Measurements from ENCODE around the gene TMCC1. TPM values are rescaled to one million over a fixed set of nuclear protein-coding genes. Genes with fewer than 3 reads are reported as not detected.

Gene TMCC1
- total RNA-seq, 2 donors from 2014 or later: 10.1 to 13.2 TPM

GRCh38 chr3:129673897-129674797, 219.4 kb downstream of the TMCC1 start:
- no peaks in the 10 kb centered on the region for H3K9me3 ChIP-seq
- TF ChIP-seq, protein P1, sequence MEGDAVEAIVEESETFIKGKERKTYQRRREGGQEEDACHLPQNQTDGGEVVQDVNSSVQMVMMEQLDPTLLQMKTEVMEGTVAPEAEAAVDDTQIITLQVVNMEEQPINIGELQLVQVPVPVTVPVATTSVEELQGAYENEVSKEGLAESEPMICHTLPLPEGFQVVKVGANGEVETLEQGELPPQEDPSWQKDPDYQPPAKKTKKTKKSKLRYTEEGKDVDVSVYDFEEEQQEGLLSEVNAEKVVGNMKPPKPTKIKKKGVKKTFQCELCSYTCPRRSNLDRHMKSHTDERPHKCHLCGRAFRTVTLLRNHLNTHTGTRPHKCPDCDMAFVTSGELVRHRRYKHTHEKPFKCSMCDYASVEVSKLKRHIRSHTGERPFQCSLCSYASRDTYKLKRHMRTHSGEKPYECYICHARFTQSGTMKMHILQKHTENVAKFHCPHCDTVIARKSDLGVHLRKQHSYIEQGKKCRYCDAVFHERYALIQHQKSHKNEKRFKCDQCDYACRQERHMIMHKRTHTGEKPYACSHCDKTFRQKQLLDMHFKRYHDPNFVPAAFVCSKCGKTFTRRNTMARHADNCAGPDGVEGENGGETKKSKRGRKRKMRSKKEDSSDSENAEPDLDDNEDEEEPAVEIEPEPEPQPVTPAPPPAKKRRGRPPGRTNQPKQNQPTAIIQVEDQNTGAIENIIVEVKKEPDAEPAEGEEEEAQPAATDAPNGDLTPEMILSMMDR (IDR thresholded peaks at IDR 0.05): no peak
- no peak for TF ChIP-seq POLR2A (IDR thresholded peaks at IDR 0.05)
- ATAC-seq: no peak
- H3K36me3 ChIP-seq (replicated peaks in 1 of 2; ENCODE audit: insufficient read depth in 1 of 2, low read depth in 2 of 2): peaks cover 0 to 8% of the 10 kb centered on the region in 2 donors
- no peak for DNase-seq
- H3K4me1 ChIP-seq: peaks cover 16% of the 10 kb centered on the region
- H3K27me3 ChIP-seq: no peaks in the 10 kb centered on the region
- H3K27ac ChIP-seq: no peak overlapping the region
- intact Hi-C loops (cut with DNase I): no loop called here
- H3K4me3 ChIP-seq: no peak overlapping the region
- 59 to 60% methylated on average over 5 of the region's 5 CpGs for WGBS, 2 donors

DNA sequence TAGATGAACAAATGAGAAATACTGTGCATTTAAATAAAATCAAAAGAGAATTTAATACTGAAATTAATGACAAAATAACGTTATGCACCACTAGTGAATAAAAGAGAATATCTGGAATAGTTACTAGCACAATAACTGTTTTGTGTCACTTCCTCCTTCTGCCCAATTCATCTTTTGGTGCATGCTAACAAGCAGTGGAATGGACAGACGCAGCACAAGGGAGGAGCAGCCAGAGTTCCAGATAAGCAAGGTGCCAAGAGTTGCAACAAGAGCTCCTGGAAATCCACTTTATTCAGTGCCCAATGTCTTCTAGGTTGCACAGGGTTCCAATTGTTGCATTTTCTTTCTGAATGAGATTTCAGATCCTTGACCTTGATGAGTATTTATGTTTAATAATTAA, 220.5 kb downstream of the TMCC1 start:
- H3K36me3 ChIP-seq (replicated peaks in 1 of 2; ENCODE audit: insufficient read depth in 1 of 2, low read depth in 2 of 2): peaks cover 0 to 8% of the 10 kb centered on the region in 2 donors
- WGBS, 2 donors: 26 to 42% methylated on average over 2 of the region's 2 CpGs
- ATAC-seq (no peak), DNase-seq (peak in 1 of 4 donors; percentile 12)
- H3K27me3 ChIP-seq: no peaks in the 10 kb centered on the region
- peaks cover 16% of the 10 kb centered on the region for H3K4me1 ChIP-seq
- H3K27ac ChIP-seq: no peak overlapping the region
- intact Hi-C loops (cut with DNase I): no loop called here
- no peaks in the 10 kb centered on the region for H3K9me3 ChIP-seq
- TF ChIP-seq, protein P1 (IDR thresholded peaks at IDR 0.05): no peak
- no peak for TF ChIP-seq POLR2A (IDR thresholded peaks at IDR 0.05)
- H3K4me3 ChIP-seq: no peak overlapping the region

- H3K4me3 ChIP-seq: no peak overlapping the region
- H3K27me3 ChIP-seq: no peaks in the 10 kb centered on the region
- peaks cover 16% of the 10 kb centered on the region for H3K4me1 ChIP-seq
- no peak for ATAC-seq
- TF ChIP-seq POLR2A (IDR thresholded peaks at IDR 0.05): no peak
- TF ChIP-seq, protein P1 (IDR thresholded peaks at IDR 0.05): no peak
- H3K9me3 ChIP-seq: no peaks in the 10 kb centered on the region
- peaks cover 0 to 8% of the 10 kb centered on the region in 2 donors for H3K36me3 ChIP-seq (replicated peaks in 1 of 2; ENCODE audit: insufficient read depth in 1 of 2, low read depth in 2 of 2)
- peak overlapping the region in 1 of 4 donors; percentile 24 for H3K27ac ChIP-seq
- DNase-seq: no peak
- intact Hi-C loops (cut with DNase I): no loop called here
- 65 to 83% methylated on average over 1 of the region's 1 CpG for WGBS, 2 donors
Observed at GRCh38 chr3:129672412-129672811, 221.1 kb downstream of the TMCC1 start.

- no peak overlapping the region for H3K4me3 ChIP-seq
- H3K4me1 ChIP-seq: peaks cover 27% of the 10 kb centered on the region
- H3K27ac ChIP-seq: no peak overlapping the region
- no peaks in the 10 kb centered on the region for H3K9me3 ChIP-seq
- DNase-seq (no peak), ATAC-seq (no peak)
- H3K36me3 ChIP-seq (replicated peaks in 1 of 2; ENCODE audit: insufficient read depth in 1 of 2, low read depth in 2 of 2): peaks cover 0 to 2% of the 10 kb centered on the region in 2 donors
- WGBS, 2 donors: 93 to 95% methylated on average over 3 of the region's 3 CpGs
- intact Hi-C loops (cut with DNase I): no loop called here
- H3K27me3 ChIP-seq: no peaks in the 10 kb centered on the region
- TF ChIP-seq, protein P1 (IDR thresholded peaks at IDR 0.05): no peak
Observed at GRCh38 chr3:129665024-129665768, 228.3 kb downstream of the TMCC1 start.
